H1 (cell line): Measurements from ENCODE around the gene VAMP2. TPM values are rescaled to one million over a fixed set of nuclear protein-coding genes. Genes with fewer than 3 reads are reported as not detected.

Source experiments
- ASH2L ChIP-seq: fragments of 200-600, 300-600 bp; sonication (generic); IDR thresholded peaks from one replicate; pipeline ENCODE4 v1.7.1; 2017; ENCODE audit warnings: low read length
- BACH1 ChIP-seq: IDR thresholded peaks from 2 replicates; pipeline ENCODE4 v1.6.1; 2012; ENCODE audit warnings: low read length, improper control_type of control experiment
- BCL11A ChIP-seq, 2 experiments: IDR thresholded peaks; one replicate each; pipeline ENCODE4 v1.6.1; 2011; ENCODE audit warnings: low read depth in 2 of 2, low read length in 2 of 2, mild to moderate bottlenecking in 2 of 2
- CHD1 ChIP-seq: IDR thresholded peaks from 2 replicates; pipeline ENCODE4 v1.6.1; 2012; ENCODE audit warnings: low read depth, low read length, improper control_type of control experiment
- CHD2 ChIP-seq: IDR thresholded peaks from 2 replicates; pipeline ENCODE4 v1.6.1; 2012; ENCODE audit warnings: low read length, improper control_type of control experiment
- CREB1 ChIP-seq: IDR thresholded peaks from 2 replicates; pipeline ENCODE4 v1.6.1; 2012; ENCODE audit warnings: inconsistent platforms
- GTF2F1 ChIP-seq: IDR thresholded peaks from 2 replicates; pipeline ENCODE4 v1.6.1; 2012; ENCODE audit warnings: low read depth, low read length, improper control_type of control experiment, borderline replicate concordance
- KDM5A ChIP-seq: fragments of 200-600 bp; IDR thresholded peaks from 2 replicates; pipeline ENCODE4 v1.7.1; 2012; ENCODE audit warnings: mild to moderate bottlenecking, low read length, inconsistent platforms, mixed read lengths
- SP4 ChIP-seq: IDR thresholded peaks from 2 replicates; pipeline ENCODE4 v1.6.1; 2012; ENCODE audit warnings: low read length, inconsistent platforms
- TCF12 ChIP-seq: IDR thresholded peaks from 2 replicates; pipeline ENCODE4 v1.6.1; 2011; ENCODE audit warnings: low read depth, mild to moderate bottlenecking, low read length
- YY1 ChIP-seq: IDR thresholded peaks from 2 replicates; pipeline ENCODE4 v1.6.1; 2011; ENCODE audit warnings: low read depth, mild to moderate bottlenecking, low read length
- polyA plus RNA-seq, 7 experiments: library from polyadenylated mRNA; depleted of rRNA in 3 of 7; stranded (reverse) in 5 of 7; unstranded in 2 of 7; fragments of >200 nt in 5 of 7; fragments of 200-250 nt in 2 of 7; gene quantifications; 1 replicate in 5 of 7; 2 replicates in 1 of 7; 4 replicates in 1 of 7; pipeline versions ENCODE4 v1.2.1 to v1.2.3, GENCODE V29; 2011 to 2013; ENCODE audit warnings: missing spikeins in 2 of 7, mixed read lengths in 2 of 7
- total RNA-seq: library from RNA; stranded (reverse); fragmentation: NEBNext Ultra II Directional; extraction: Animal tissue kit (Norgen Biotek cat#: 25700); gene quantifications from 2 replicates; pipeline ENCODE4 v1.2.1, GENCODE V29; 2021
- TF ChIP-seq, protein P1 (sequence below): fragments of 300-600 bp; sonication (generic); IDR thresholded peaks from 2 replicates; pipeline ENCODE4 v1.7.1; 2012; ENCODE audit warnings: low read length, moderate library complexity, mild to moderate bottlenecking, inconsistent platforms; ENCODE audit not compliant: insufficient replicate concordance
- TF ChIP-seq, protein P2 (sequence below): IDR thresholded peaks from 2 replicates; pipeline ENCODE4 v1.6.1; 2012; ENCODE audit warnings: low read length, inconsistent platforms

Gene VAMP2
- total and polyA plus RNA-seq, 2 of the 8 experiments (the other 6 are each of a cell fraction or from before 2014, with no cell fraction given): 19.3 to 20.5 TPM

DNA sequence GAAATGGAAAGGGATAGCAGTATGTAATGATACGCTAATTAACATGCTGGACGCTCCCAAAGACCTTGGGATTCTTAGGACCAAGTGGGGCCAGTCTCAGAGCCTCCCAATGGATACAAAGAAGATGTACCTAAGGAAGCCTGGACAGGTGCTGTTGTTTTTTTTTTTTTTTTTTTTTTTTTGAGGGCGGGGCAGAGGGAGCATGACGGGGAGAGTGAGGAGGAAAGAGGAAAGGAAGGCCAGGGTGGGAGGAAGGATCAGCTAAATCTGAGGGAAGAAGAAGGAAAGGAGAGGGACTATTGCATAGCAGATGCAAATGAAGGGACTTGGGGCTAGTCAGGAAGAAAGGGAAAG, 2.5 kb downstream of the VAMP2 start (continued):
- TF ChIP-seq, protein P1, sequence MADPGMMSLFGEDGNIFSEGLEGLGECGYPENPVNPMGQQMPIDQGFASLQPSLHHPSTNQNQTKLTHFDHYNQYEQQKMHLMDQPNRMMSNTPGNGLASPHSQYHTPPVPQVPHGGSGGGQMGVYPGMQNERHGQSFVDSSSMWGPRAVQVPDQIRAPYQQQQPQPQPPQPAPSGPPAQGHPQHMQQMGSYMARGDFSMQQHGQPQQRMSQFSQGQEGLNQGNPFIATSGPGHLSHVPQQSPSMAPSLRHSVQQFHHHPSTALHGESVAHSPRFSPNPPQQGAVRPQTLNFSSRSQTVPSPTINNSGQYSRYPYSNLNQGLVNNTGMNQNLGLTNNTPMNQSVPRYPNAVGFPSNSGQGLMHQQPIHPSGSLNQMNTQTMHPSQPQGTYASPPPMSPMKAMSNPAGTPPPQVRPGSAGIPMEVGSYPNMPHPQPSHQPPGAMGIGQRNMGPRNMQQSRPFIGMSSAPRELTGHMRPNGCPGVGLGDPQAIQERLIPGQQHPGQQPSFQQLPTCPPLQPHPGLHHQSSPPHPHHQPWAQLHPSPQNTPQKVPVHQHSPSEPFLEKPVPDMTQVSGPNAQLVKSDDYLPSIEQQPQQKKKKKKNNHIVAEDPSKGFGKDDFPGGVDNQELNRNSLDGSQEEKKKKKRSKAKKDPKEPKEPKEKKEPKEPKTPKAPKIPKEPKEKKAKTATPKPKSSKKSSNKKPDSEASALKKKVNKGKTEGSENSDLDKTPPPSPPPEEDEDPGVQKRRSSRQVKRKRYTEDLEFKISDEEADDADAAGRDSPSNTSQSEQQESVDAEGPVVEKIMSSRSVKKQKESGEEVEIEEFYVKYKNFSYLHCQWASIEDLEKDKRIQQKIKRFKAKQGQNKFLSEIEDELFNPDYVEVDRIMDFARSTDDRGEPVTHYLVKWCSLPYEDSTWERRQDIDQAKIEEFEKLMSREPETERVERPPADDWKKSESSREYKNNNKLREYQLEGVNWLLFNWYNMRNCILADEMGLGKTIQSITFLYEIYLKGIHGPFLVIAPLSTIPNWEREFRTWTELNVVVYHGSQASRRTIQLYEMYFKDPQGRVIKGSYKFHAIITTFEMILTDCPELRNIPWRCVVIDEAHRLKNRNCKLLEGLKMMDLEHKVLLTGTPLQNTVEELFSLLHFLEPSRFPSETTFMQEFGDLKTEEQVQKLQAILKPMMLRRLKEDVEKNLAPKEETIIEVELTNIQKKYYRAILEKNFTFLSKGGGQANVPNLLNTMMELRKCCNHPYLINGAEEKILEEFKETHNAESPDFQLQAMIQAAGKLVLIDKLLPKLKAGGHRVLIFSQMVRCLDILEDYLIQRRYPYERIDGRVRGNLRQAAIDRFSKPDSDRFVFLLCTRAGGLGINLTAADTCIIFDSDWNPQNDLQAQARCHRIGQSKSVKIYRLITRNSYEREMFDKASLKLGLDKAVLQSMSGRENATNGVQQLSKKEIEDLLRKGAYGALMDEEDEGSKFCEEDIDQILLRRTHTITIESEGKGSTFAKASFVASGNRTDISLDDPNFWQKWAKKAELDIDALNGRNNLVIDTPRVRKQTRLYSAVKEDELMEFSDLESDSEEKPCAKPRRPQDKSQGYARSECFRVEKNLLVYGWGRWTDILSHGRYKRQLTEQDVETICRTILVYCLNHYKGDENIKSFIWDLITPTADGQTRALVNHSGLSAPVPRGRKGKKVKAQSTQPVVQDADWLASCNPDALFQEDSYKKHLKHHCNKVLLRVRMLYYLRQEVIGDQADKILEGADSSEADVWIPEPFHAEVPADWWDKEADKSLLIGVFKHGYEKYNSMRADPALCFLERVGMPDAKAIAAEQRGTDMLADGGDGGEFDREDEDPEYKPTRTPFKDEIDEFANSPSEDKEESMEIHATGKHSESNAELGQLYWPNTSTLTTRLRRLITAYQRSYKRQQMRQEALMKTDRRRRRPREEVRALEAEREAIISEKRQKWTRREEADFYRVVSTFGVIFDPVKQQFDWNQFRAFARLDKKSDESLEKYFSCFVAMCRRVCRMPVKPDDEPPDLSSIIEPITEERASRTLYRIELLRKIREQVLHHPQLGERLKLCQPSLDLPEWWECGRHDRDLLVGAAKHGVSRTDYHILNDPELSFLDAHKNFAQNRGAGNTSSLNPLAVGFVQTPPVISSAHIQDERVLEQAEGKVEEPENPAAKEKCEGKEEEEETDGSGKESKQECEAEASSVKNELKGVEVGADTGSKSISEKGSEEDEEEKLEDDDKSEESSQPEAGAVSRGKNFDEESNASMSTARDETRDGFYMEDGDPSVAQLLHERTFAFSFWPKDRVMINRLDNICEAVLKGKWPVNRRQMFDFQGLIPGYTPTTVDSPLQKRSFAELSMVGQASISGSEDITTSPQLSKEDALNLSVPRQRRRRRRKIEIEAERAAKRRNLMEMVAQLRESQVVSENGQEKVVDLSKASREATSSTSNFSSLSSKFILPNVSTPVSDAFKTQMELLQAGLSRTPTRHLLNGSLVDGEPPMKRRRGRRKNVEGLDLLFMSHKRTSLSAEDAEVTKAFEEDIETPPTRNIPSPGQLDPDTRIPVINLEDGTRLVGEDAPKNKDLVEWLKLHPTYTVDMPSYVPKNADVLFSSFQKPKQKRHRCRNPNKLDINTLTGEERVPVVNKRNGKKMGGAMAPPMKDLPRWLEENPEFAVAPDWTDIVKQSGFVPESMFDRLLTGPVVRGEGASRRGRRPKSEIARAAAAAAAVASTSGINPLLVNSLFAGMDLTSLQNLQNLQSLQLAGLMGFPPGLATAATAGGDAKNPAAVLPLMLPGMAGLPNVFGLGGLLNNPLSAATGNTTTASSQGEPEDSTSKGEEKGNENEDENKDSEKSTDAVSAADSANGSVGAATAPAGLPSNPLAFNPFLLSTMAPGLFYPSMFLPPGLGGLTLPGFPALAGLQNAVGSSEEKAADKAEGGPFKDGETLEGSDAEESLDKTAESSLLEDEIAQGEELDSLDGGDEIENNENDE: no peak
- TF ChIP-seq YY1 (no peak), KDM5A (no peak), BCL11A (IDR thresholded peaks at IDR 0.05; ENCODE audit: low read depth in 2 of 2, low read length in 2 of 2) (no peak), ASH2L (no peak), CHD1 (no peak), BACH1 (no peak), CREB1 (no peak), CHD2 (no peak), TCF12 (no peak), GTF2F1 (no peak), SP4 (no peak)
- TF ChIP-seq, protein P2, sequence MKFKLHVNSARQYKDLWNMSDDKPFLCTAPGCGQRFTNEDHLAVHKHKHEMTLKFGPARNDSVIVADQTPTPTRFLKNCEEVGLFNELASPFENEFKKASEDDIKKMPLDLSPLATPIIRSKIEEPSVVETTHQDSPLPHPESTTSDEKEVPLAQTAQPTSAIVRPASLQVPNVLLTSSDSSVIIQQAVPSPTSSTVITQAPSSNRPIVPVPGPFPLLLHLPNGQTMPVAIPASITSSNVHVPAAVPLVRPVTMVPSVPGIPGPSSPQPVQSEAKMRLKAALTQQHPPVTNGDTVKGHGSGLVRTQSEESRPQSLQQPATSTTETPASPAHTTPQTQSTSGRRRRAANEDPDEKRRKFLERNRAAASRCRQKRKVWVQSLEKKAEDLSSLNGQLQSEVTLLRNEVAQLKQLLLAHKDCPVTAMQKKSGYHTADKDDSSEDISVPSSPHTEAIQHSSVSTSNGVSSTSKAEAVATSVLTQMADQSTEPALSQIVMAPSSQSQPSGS: no peak
